Stimulated activated CD4-positive, alpha-beta T cell treated with anti-CD3 and anti-CD28 coated beads, Interleukin-2, amount 100 ng/mL, for 48 hours (primary cell): ENCODE results near the gene NCK2.

Experiments
- DNase-seq, 2 donors: peaks; one replicate each; pipeline ENCODE4 v3.0.0-alpha.2; 2020

The NCK2 gene

GRCh38 chr2:105744909-105745853 lies at the start of gene NCK2:
Gene NCK2 (plus strand): TSS chr2:105744912. CDS start chr2:105855064, 110,152 bp downstream.
- no peak for DNase-seq

- DNase-seq, result no peak
Observed at GRCh38 chr2:105697781-105698449, 46.8 kb upstream of the NCK2 start.

GRCh38 chr2:105698820-105699219 lies 45.9 kb upstream of the NCK2 start:
- no peak for DNase-seq

- DNase-seq, result no peak
Observed at GRCh38 chr2:105701042-105701441, 43.7 kb upstream of the NCK2 start.

- no peak for DNase-seq
Observed at GRCh38 chr2:105708697-105709096, 36.0 kb upstream of the NCK2 start.

- no peak for DNase-seq
Observed at GRCh38 chr2:105711394-105711793, 33.3 kb upstream of the NCK2 start.

GRCh38 chr2:105712166-105712915 lies 32.4 kb upstream of the NCK2 start:
- no peak for DNase-seq

GRCh38 chr2:105712981-105713596 lies 31.6 kb upstream of the NCK2 start:
- no peak for DNase-seq

- DNase-seq, result no peak
Observed at GRCh38 chr2:105714141-105714540, 30.6 kb upstream of the NCK2 start.

GRCh38 chr2:105718846-105719481 lies 25.7 kb upstream of the NCK2 start:
- DNase-seq, result no peak

GRCh38 chr2:105721991-105722511 lies 22.7 kb upstream of the NCK2 start:
- DNase-seq, result no peak

- DNase-seq, result no peak
Observed at GRCh38 chr2:105722726-105723297, 21.9 kb upstream of the NCK2 start.

GRCh38 chr2:105723431-105723830 lies 21.3 kb upstream of the NCK2 start:
- no peak for DNase-seq

GRCh38 chr2:105725388-105725787 lies 19.3 kb upstream of the NCK2 start:
- no peak for DNase-seq

GRCh38 chr2:105730170-105730569 lies 14.5 kb upstream of the NCK2 start:
- DNase-seq, result no peak

GRCh38 chr2:105731511-105731910 lies 13.2 kb upstream of the NCK2 start:
- DNase-seq, result no peak

GRCh38 chr2:105732101-105732500 lies 12.6 kb upstream of the NCK2 start:
- DNase-seq, result no peak

GRCh38 chr2:105732955-105733607 lies 11.6 kb upstream of the NCK2 start:
- no peak for DNase-seq

- no peak for DNase-seq
Observed at GRCh38 chr2:105733875-105734274, 10.8 kb upstream of the NCK2 start.

GRCh38 chr2:105734762-105735538 lies 9.8 kb upstream of the NCK2 start:
- no peak for DNase-seq
